A673 (cell line): Measurements from ENCODE around the gene INPP4B.

Experiments
- CTCF ChIP-seq: fragments of 300-800, 200-600 bp; sonication (generic); conservative IDR thresholded peaks from 2 replicates; pipeline ENCODE4 v1.5.1; 2017; ENCODE audit warnings: low read depth, mild to moderate bottlenecking, antibody characterized with exemption, low read length, moderate library complexity, mixed read lengths
- EZH2 ChIP-seq: fragments of 200-600 bp; sonication (generic); IDR thresholded peaks from 2 replicates; pipeline ENCODE4 v1.6.1; 2017; ENCODE audit warnings: borderline replicate concordance, low read depth, mild to moderate bottlenecking, mixed read lengths, antibody characterized with exemption, low read length; ENCODE audit not compliant: poor library complexity, severe bottlenecking

- TF ChIP-seq CTCF (no peak), EZH2 (no peak)
Observed at GRCh38 chr4:142697928-142698327, 148.2 kb downstream of the INPP4B start.
